Measurements from ENCODE around the gene KCNN4. TPM values are rescaled to one million over a fixed set of nuclear protein-coding genes. Genes with fewer than 3 reads are reported as not detected.
"Not testable (repeated sequence)": the region's sequence is repeated elsewhere in the genome, so short reads cannot be mapped to it uniquely, and the experiment has no call there.

The KCNN4 gene
- total RNA-seq, 1 experiment from 2014 or later, result 45.9 TPM

DNA sequence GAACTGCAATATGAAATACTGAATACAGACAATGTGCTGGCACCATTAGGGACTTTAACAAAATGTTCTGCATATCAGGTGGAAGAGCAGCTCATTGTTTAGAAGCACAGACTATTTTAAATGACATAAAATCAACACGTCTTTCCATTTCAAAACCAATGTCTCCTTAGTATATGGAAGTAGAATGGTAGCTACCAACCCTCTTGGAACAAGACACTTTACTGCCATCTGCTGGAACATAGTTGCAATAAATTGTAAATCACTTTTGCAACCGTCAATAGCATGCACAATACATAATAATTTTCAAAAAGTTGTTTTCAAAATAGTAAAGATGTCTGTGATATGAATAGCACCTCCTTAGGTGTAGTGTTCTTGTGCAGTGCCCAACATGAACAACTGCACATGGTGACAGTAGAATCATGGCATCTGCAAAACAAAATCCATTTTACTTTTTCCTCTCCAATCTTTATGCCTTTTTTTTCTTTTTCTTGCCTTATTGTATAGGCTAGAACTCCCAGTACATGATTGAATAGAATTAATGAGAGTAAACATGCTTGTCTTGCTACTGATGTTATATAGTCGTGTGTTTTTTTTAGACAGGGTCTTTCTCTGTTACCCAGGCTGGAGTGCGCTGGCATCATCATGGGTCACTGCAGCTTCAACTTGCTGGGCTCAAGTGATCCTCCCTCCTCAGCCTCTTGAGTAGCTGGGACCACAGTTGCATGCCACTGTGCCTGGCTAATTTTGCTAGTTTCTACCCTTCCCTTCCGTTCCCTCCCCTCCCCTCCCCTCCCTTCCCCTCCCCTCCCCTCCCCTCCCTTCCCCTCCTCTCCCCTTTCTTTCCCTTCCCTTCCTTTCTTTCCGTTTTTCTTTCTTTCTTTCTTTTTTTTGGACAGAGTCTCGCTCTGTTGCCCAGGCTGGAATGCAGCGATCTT, 29.3 kb upstream of the KCNN4 start:
- DNase-seq (ENCODE audit: unreplicated experiment), result peak; percentile 74
- H3K27ac Mint-ChIP-seq (ENCODE audit: low read depth, unreplicated experiment), result no peak overlapping the region
- POLR2A ChIA-PET, result interaction anchor here (0.6 to 1.5 kb wide), 13 partner anchors 20 to 363 kb away, joined by 3 to 14 read pairs (median 3); partner anchors contain the start of genes KCNN4 and SMG9
- TF ChIP-seq, protein P1, sequence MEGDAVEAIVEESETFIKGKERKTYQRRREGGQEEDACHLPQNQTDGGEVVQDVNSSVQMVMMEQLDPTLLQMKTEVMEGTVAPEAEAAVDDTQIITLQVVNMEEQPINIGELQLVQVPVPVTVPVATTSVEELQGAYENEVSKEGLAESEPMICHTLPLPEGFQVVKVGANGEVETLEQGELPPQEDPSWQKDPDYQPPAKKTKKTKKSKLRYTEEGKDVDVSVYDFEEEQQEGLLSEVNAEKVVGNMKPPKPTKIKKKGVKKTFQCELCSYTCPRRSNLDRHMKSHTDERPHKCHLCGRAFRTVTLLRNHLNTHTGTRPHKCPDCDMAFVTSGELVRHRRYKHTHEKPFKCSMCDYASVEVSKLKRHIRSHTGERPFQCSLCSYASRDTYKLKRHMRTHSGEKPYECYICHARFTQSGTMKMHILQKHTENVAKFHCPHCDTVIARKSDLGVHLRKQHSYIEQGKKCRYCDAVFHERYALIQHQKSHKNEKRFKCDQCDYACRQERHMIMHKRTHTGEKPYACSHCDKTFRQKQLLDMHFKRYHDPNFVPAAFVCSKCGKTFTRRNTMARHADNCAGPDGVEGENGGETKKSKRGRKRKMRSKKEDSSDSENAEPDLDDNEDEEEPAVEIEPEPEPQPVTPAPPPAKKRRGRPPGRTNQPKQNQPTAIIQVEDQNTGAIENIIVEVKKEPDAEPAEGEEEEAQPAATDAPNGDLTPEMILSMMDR (IDR thresholded peaks at IDR 0.05; ENCODE audit: unreplicated experiment), result peak; percentile 60
- no peak overlapping the region for H3K4me3 Mint-ChIP-seq (ENCODE audit: unreplicated experiment)
- H3K36me3 Mint-ChIP-seq (ENCODE audit: insufficient read depth, unreplicated experiment), result no peaks in the 10 kb centered on the region
- H3K27me3 Mint-ChIP-seq (ENCODE audit: insufficient read depth, unreplicated experiment), result peaks cover 11% of the 10 kb centered on the region
- no TSS peak for BruUV-seq (replicated peaks)
- H3K9me3 Mint-ChIP-seq (ENCODE audit: unreplicated experiment), result no peaks in the 10 kb centered on the region
- intact Hi-C loops (cut with micrococcal nuclease), result loop anchor here (1.0 to 10.0 kb wide), 2 partner anchors 65 to 365 kb away; no protein-coding TSS in a partner anchor
- peaks cover 6% of the 10 kb centered on the region for H3K4me1 Mint-ChIP-seq (ENCODE audit: insufficient read depth, unreplicated experiment)
- CTCF ChIA-PET, result interaction anchor here (0.6 to 4.9 kb wide), 22 partner anchors 9 to 1420 kb away, joined by 3 to 41 read pairs (median 4); partner anchors contain the start of genes PLAUR, SMG9 and ZNF575

DNA sequence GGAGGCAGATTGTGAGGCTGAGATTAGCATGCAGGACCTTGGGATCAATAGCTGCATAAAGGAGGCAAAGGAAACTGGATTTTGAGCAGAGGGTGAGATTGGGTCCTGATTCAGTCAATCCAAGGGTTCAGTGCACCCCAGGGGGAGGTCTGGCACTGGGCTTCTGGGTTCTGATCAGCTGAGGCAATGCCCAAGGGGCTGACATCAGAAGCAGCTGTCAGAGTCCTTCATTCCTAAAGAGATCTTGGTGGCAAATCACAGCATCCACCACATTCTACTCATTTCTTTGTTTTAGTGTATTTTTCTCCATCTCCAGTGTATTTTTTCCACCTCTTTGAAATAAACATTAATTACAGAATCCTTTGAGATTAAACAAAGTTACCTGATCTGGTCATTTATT, 26.9 kb upstream of the KCNN4 start:
- peaks cover 11% of the 10 kb centered on the region for H3K27me3 Mint-ChIP-seq (ENCODE audit: insufficient read depth, unreplicated experiment)
- no peak for DNase-seq (ENCODE audit: unreplicated experiment)
- ChIA-PET POLR2A (no interaction called here), CTCF (interaction anchor here (4.9 kb wide), 1 partner anchor 63 kb away, joined by 41 read pairs; no protein-coding TSS in a partner anchor)
- peaks cover 4% of the 10 kb centered on the region for H3K36me3 Mint-ChIP-seq (ENCODE audit: insufficient read depth, unreplicated experiment)
- BruUV-seq (replicated peaks), result no TSS peak
- TF ChIP-seq, protein P1 (IDR thresholded peaks at IDR 0.05; ENCODE audit: unreplicated experiment), result no peak
- no peaks in the 10 kb centered on the region for H3K9me3 Mint-ChIP-seq (ENCODE audit: unreplicated experiment)
- no peak overlapping the region for H3K4me3 Mint-ChIP-seq (ENCODE audit: unreplicated experiment)
- intact Hi-C loops (cut with micrococcal nuclease), result no loop called here
- H3K4me1 Mint-ChIP-seq (ENCODE audit: insufficient read depth, unreplicated experiment), result peaks cover 6% of the 10 kb centered on the region
- no peak overlapping the region for H3K27ac Mint-ChIP-seq (ENCODE audit: low read depth, unreplicated experiment)

DNA sequence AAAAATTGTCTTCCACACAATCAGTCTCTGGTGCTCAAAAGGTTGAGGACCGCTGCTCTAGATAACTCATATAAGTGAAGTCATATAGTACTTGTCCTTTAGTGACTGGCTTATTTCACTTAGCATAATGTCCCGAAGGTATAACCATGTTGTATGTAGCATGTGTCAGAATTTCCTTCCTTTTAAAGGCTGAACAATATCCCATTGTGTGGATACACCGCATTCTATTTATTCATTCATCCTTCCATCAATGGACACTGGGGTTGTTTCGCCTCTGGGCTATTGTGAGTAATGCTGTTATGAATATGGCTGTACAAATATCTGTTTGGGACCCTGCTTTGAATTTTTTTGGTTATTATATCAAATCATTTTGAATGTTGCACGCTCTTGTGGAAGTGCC, 26.1 kb upstream of the KCNN4 start:
- POLR2A ChIA-PET, result no interaction called here

DNA sequence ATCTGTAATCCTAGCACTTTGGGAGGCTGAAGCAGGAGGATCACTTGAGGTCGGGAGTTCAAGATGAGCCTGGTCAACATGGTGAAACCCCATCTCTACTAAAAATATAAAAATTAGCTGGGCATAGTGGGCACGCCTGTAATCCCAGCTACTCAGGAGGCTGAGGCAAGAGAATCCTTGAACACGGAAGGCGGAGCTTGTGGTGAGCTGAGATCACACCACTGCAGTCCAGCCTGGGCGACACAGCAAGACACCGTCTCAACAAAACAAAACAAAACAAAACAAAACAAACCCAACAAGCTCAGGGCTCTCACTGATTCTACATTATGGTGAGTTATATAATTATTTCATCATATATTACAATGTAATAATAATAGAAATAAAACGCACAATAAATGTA, 25.6 kb upstream of the KCNN4 start:
- CTCF ChIA-PET, result interaction anchor here (0.8 to 1.0 kb wide), 3 partner anchors 40 to 210 kb away, joined by 3 to 4 read pairs (median 3); partner anchors contain the start of gene ZNF576
- H3K27me3 Mint-ChIP-seq (ENCODE audit: insufficient read depth, unreplicated experiment), result not testable (repeated sequence)

More for the DNA sequence above, 26.1 kb upstream of the KCNN4 start:
- TF ChIP-seq, protein P1 (IDR thresholded peaks at IDR 0.05; ENCODE audit: unreplicated experiment), result no peak
- intact Hi-C loops (cut with micrococcal nuclease), result no loop called here
- no peak overlapping the region for H3K4me3 Mint-ChIP-seq (ENCODE audit: unreplicated experiment)
- H3K4me1 Mint-ChIP-seq (ENCODE audit: insufficient read depth, unreplicated experiment), result peaks cover 6% of the 10 kb centered on the region
- H3K9me3 Mint-ChIP-seq (ENCODE audit: unreplicated experiment), result no peaks in the 10 kb centered on the region
- no TSS peak for BruUV-seq (replicated peaks)
- H3K27me3 Mint-ChIP-seq (ENCODE audit: insufficient read depth, unreplicated experiment), result peaks cover 9% of the 10 kb centered on the region
- no peak for DNase-seq (ENCODE audit: unreplicated experiment)
- CTCF ChIA-PET, result interaction anchor here (0.8 to 1.0 kb wide), 3 partner anchors 41 to 210 kb away, joined by 3 to 4 read pairs (median 3); partner anchors contain the start of gene ZNF576
- peaks cover 4% of the 10 kb centered on the region for H3K36me3 Mint-ChIP-seq (ENCODE audit: insufficient read depth, unreplicated experiment)
- no peak overlapping the region for H3K27ac Mint-ChIP-seq (ENCODE audit: low read depth, unreplicated experiment)

More for the DNA sequence above, 25.6 kb upstream of the KCNN4 start:
- DNase-seq (ENCODE audit: unreplicated experiment); H3K4me1 Mint-ChIP-seq (ENCODE audit: insufficient read depth, unreplicated experiment); intact Hi-C loops (cut with micrococcal nuclease); BruUV-seq (replicated peaks); H3K4me3 Mint-ChIP-seq (ENCODE audit: unreplicated experiment); H3K36me3 Mint-ChIP-seq (ENCODE audit: insufficient read depth, unreplicated experiment); H3K9me3 Mint-ChIP-seq (ENCODE audit: unreplicated experiment); H3K27ac Mint-ChIP-seq (ENCODE audit: low read depth, unreplicated experiment): not testable (repeated sequence)
- POLR2A ChIA-PET, result interaction anchor here (0.5 kb wide), 1 partner anchor 40 kb away, joined by 3 read pairs; no protein-coding TSS in a partner anchor
